ENCODE data around the gene SLAMF9.

The SLAMF9 gene

GRCh38 chr1:159915571-159916241 is 38.3 kb downstream of the SLAMF9 start:
- no peak for TF ChIP-seq RAD21 (IDR thresholded peaks at IDR 0.05; ENCODE audit: low read depth)
- TF ChIP-seq EP300 (IDR thresholded peaks at IDR 0.05; ENCODE audit: borderline replicate concordance) = no peak
- no peak for TF ChIP-seq NFIC (IDR thresholded peaks at IDR 0.05)
- no peak for TF ChIP-seq FOXM1 (IDR thresholded peaks at IDR 0.05; ENCODE audit: borderline replicate concordance, low read depth)
- no peak for TF ChIP-seq TAF1 (IDR thresholded peaks at IDR 0.05; ENCODE audit: low read depth)
- no peak for TF ChIP-seq TCF12 (IDR thresholded peaks at IDR 0.05; ENCODE audit: low read depth)
- no peak for TF ChIP-seq CEBPB (IDR thresholded peaks at IDR 0.05)
- TF ChIP-seq, protein P1, sequence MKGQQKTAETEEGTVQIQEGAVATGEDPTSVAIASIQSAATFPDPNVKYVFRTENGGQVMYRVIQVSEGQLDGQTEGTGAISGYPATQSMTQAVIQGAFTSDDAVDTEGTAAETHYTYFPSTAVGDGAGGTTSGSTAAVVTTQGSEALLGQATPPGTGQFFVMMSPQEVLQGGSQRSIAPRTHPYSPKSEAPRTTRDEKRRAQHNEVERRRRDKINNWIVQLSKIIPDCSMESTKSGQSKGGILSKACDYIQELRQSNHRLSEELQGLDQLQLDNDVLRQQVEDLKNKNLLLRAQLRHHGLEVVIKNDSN (IDR thresholded peaks at IDR 0.05) = no peak
- TF ChIP-seq TEAD4 (IDR thresholded peaks at IDR 0.05) = no peak
- TF ChIP-seq EGR1 (IDR thresholded peaks at IDR 0.05) = no peak
- TF ChIP-seq REST (IDR thresholded peaks at IDR 0.05; ENCODE audit: low read depth) = no peak
- TF ChIP-seq CREB1 (IDR thresholded peaks at IDR 0.05; ENCODE audit: low read depth) = no peak
- TF ChIP-seq YY1 (IDR thresholded peaks at IDR 0.05; ENCODE audit: low read depth) = no peak
- TF ChIP-seq MAX (IDR thresholded peaks at IDR 0.05) = no peak

DNA sequence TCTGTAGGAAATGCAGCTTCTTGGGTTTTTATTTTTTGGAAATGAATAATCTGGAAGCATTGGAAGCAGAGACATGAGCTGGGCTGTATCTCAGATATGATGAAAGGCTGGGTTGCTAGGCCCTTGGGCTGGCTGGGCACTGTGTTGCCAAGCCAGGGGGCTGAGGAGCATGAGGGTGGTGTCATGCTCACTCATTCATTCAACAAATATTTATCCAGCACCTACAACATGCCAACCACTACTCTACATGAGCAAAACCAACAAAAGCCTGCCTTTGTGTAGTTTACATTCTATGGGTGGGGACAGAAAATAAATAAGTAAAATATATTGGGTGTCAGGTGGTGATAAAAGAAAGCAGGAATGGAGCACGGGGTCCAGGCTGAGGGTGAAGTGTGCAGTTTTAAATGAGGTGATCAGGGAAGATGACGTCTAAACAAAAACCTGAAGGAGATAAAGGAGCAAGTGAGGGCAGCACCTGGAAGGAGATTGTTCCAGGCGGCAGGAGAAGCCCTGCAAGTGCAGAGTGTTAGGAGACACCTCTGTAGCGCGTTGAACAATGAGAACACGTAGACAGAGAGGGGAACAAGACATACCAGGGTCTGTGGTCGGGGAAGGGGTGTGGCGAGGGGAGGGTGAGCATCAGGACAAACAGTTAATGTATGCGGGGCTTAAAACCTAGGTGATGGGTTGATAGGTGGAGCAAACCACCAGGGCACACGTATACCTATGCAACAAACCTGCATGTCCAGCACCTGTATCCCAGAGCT is 39.6 kb downstream of the SLAMF9 start:
- TF ChIP-seq MAX (IDR thresholded peaks at IDR 0.05) (no peak), EP300 (IDR thresholded peaks at IDR 0.05; ENCODE audit: borderline replicate concordance) (no peak), ZBTB7A (IDR thresholded peaks at IDR 0.05; ENCODE audit: low read depth) (no peak), TEAD4 (IDR thresholded peaks at IDR 0.05) (no peak), FOXM1 (IDR thresholded peaks at IDR 0.05; ENCODE audit: borderline replicate concordance, low read depth) (no peak), YY1 (IDR thresholded peaks at IDR 0.05; ENCODE audit: low read depth) (no peak), CEBPB (IDR thresholded peaks at IDR 0.05) (no peak)

- TF ChIP-seq NFIC (IDR thresholded peaks at IDR 0.05) = peak; percentile 55
- peak; percentile 1; the same call in 1 of the 2 replicates for TF ChIP-seq RAD21 (IDR thresholded peaks at IDR 0.05; ENCODE audit: low read depth)
- no peak for TF ChIP-seq REST (IDR thresholded peaks at IDR 0.05; ENCODE audit: low read depth)
These were observed 40.4 kb downstream of the SLAMF9 start for GRCh38 chr1:159913451-159914192.

DNA sequence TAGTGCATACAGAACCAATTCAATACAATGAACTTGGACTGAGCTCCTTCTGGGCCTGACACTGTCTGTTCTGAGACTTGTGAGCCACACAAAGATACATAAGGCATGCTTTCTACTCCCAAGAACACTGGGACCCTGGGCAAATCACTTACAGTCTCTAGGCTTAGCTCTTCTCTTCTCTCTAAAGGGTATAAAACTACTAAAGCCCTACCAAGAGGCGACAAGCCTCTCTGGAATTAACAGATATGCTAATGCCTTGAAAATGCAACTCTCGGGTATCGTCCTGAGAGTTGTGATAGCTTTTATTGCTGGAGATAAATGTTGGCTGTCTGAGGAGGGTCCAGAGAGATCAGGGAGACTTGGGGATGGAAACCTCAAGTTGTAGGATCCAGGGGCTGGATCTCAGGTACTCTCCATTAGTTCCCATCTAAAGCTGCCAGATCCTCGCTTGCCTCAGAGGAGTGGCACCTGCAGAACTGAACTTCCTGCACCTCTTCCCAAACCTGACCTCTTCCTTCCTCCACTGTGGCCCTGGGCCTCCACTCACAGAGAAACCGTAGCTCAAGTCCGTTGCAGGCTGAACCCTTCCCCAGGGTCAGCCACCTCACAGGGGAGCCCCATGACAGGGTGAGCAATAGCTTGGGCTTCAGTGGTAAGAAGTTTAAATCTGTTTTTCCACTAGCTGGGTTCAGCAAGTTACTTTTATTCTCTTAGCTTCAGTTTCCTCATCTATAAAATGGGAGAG is 42.5 kb downstream of the SLAMF9 start:
- TF ChIP-seq TEAD4 (IDR thresholded peaks at IDR 0.05) = no peak
- TF ChIP-seq TCF12 (IDR thresholded peaks at IDR 0.05; ENCODE audit: low read depth) = no peak
- no peak for TF ChIP-seq MAX (IDR thresholded peaks at IDR 0.05)
- TF ChIP-seq CEBPB (IDR thresholded peaks at IDR 0.05) = no peak
- no peak for TF ChIP-seq CREB1 (IDR thresholded peaks at IDR 0.05; ENCODE audit: low read depth)
- TF ChIP-seq, protein P1 (IDR thresholded peaks at IDR 0.05) = no peak
- no peak for TF ChIP-seq EGR1 (IDR thresholded peaks at IDR 0.05)
- no peak for TF ChIP-seq ZBTB7A (IDR thresholded peaks at IDR 0.05; ENCODE audit: low read depth)
- TF ChIP-seq RAD21 (IDR thresholded peaks at IDR 0.05; ENCODE audit: low read depth) = no peak
- no peak for TF ChIP-seq YY1 (IDR thresholded peaks at IDR 0.05; ENCODE audit: low read depth)
- no peak for TF ChIP-seq FOXM1 (IDR thresholded peaks at IDR 0.05; ENCODE audit: borderline replicate concordance, low read depth)

Data from Ishikawa (cell line).